ENCODE measurements around the gene HHAT.

HHAT gene

GRCh38 chr1:210605099-210605498, 276.4 kb downstream of the HHAT start:
- H3K27ac ChIP-seq (ENCODE audit: low read length) = no peak overlapping the region

GRCh38 chr1:210607361-210607760, 278.7 kb downstream of the HHAT start:
- Histone ChIP-seq H2AFZ (ENCODE audit: low read depth, low read length) (no peak overlapping the region), H3K4me1 (ENCODE audit: insufficient read depth, low read length) (no peaks in the 10 kb centered on the region; the same call in 1 of the 2 replicates), H3K27me3 (ENCODE audit: insufficient read depth, low read length, poor library complexity) (no peaks in the 10 kb centered on the region), H3K4me2 (ENCODE audit: insufficient read depth, low read length) (no peak overlapping the region), H3K36me3 (ENCODE audit: insufficient read depth, low read length) (no peaks in the 10 kb centered on the region), H3K79me2 (ENCODE audit: insufficient read depth, low read length) (no peaks in the 10 kb centered on the region), H4K20me1 (ENCODE audit: insufficient read depth, low read length) (no peaks in the 10 kb centered on the region), H3K9ac (ENCODE audit: low read depth, low read length) (no peak overlapping the region), H3K27ac (ENCODE audit: low read length) (no peak overlapping the region), H3K9me3 (ENCODE audit: insufficient read depth, low read length, severe bottlenecking) (no peaks in the 10 kb centered on the region), H3K4me3 (ENCODE audit: low read depth in 1 of 2, low read length in 2 of 2) (no peak overlapping the region)
- ATAC-seq (ENCODE audit: insufficient read depth, low read depth) (no peak), DNase-seq (no peak)
- no peak for TF ChIP-seq CTCF (IDR thresholded peaks at IDR 0.05; ENCODE audit: borderline replicate concordance, extremely low read depth, low read length, poor library complexity, severe bottlenecking)
- no peak for TF ChIP-seq EZH2 (IDR thresholded peaks at IDR 0.05; ENCODE audit: borderline replicate concordance, low read depth, low read length, severe bottlenecking)

More at GRCh38 chr1:210605099-210605498, 276.4 kb downstream of the HHAT start:
- Histone ChIP-seq H3K27me3 (ENCODE audit: insufficient read depth, low read length, poor library complexity) (no peaks in the 10 kb centered on the region), H3K79me2 (ENCODE audit: insufficient read depth, low read length) (no peaks in the 10 kb centered on the region), H3K9ac (ENCODE audit: low read depth, low read length) (no peak overlapping the region), H4K20me1 (ENCODE audit: insufficient read depth, low read length) (no peaks in the 10 kb centered on the region), H3K4me2 (ENCODE audit: insufficient read depth, low read length) (no peak overlapping the region), H3K9me3 (ENCODE audit: insufficient read depth, low read length, severe bottlenecking) (no peaks in the 10 kb centered on the region), H3K36me3 (ENCODE audit: insufficient read depth, low read length) (no peaks in the 10 kb centered on the region), H3K4me1 (ENCODE audit: insufficient read depth, low read length) (no peaks in the 10 kb centered on the region; the same call in 1 of the 2 replicates), H3K4me3 (ENCODE audit: low read depth in 1 of 2, low read length in 2 of 2) (no peak overlapping the region), H2AFZ (ENCODE audit: low read depth, low read length) (no peak overlapping the region)
- TF ChIP-seq EZH2 (IDR thresholded peaks at IDR 0.05; ENCODE audit: borderline replicate concordance, low read depth, low read length, severe bottlenecking) (no peak), CTCF (IDR thresholded peaks at IDR 0.05; ENCODE audit: borderline replicate concordance, extremely low read depth, low read length, poor library complexity, severe bottlenecking) (no peak)
- ATAC-seq (ENCODE audit: insufficient read depth, low read depth) (no peak), DNase-seq (no peak)

- no peaks in the 10 kb centered on the region for H3K79me2 ChIP-seq (ENCODE audit: insufficient read depth, low read length)
- ATAC-seq (ENCODE audit: insufficient read depth, low read depth) (no peak), DNase-seq (no peak)
- H2AFZ ChIP-seq (ENCODE audit: low read depth, low read length) = no peak overlapping the region
- H3K4me3 ChIP-seq (ENCODE audit: low read depth in 1 of 2, low read length in 2 of 2) = no peak overlapping the region
- no peaks in the 10 kb centered on the region for H3K36me3 ChIP-seq (ENCODE audit: insufficient read depth, low read length)
- no peaks in the 10 kb centered on the region; the same call in 1 of the 2 replicates for H3K4me1 ChIP-seq (ENCODE audit: insufficient read depth, low read length)
- H3K9ac ChIP-seq (ENCODE audit: low read depth, low read length) = no peak overlapping the region
- H4K20me1 ChIP-seq (ENCODE audit: insufficient read depth, low read length) = no peaks in the 10 kb centered on the region
- no peaks in the 10 kb centered on the region for H3K9me3 ChIP-seq (ENCODE audit: insufficient read depth, low read length, severe bottlenecking)
- H3K27ac ChIP-seq (ENCODE audit: low read length) = no peak overlapping the region
- TF ChIP-seq CTCF (IDR thresholded peaks at IDR 0.05; ENCODE audit: borderline replicate concordance, extremely low read depth, low read length, poor library complexity, severe bottlenecking) (no peak), EZH2 (IDR thresholded peaks at IDR 0.05; ENCODE audit: borderline replicate concordance, low read depth, low read length, severe bottlenecking) (no peak)
- no peaks in the 10 kb centered on the region for H3K27me3 ChIP-seq (ENCODE audit: insufficient read depth, low read length, poor library complexity)
- H3K4me2 ChIP-seq (ENCODE audit: insufficient read depth, low read length) = no peak overlapping the region
Observed at GRCh38 chr1:210608767-210609166, 280.1 kb downstream of the HHAT start.

GRCh38 chr1:210616356-210616755, 287.7 kb downstream of the HHAT start:
- ATAC-seq (ENCODE audit: insufficient read depth, low read depth) (no peak), DNase-seq (no peak)
- Histone ChIP-seq H3K9me3 (ENCODE audit: insufficient read depth, low read length, severe bottlenecking) (no peaks in the 10 kb centered on the region), H3K9ac (ENCODE audit: low read depth, low read length) (no peak overlapping the region), H3K27ac (ENCODE audit: low read length) (no peak overlapping the region), H3K79me2 (ENCODE audit: insufficient read depth, low read length) (no peaks in the 10 kb centered on the region), H4K20me1 (ENCODE audit: insufficient read depth, low read length) (no peaks in the 10 kb centered on the region), H3K4me1 (ENCODE audit: insufficient read depth, low read length) (no peaks in the 10 kb centered on the region), H3K36me3 (ENCODE audit: insufficient read depth, low read length) (no peaks in the 10 kb centered on the region), H3K4me2 (ENCODE audit: insufficient read depth, low read length) (no peak overlapping the region), H3K4me3 (ENCODE audit: low read depth in 1 of 2, low read length in 2 of 2) (no peak overlapping the region), H3K27me3 (ENCODE audit: insufficient read depth, low read length, poor library complexity) (no peaks in the 10 kb centered on the region), H2AFZ (ENCODE audit: low read depth, low read length) (no peak overlapping the region)
- no peak for TF ChIP-seq EZH2 (IDR thresholded peaks at IDR 0.05; ENCODE audit: borderline replicate concordance, low read depth, low read length, severe bottlenecking)
- TF ChIP-seq CTCF (IDR thresholded peaks at IDR 0.05; ENCODE audit: borderline replicate concordance, extremely low read depth, low read length, poor library complexity, severe bottlenecking) = no peak
